Mesenchymal stem cell (in vitro differentiated cells and primary cell): ENCODE results near the gene VIT.

ENCODE experiments used
- DNase-seq: peaks from one replicate; pipeline ENCODE4 v3.0.0-alpha.2; 2013
- H2AFZ ChIP-seq: one replicate; pipeline ENCODE4 v1.6.1; 2013; ENCODE audit warnings: low read depth, mild to moderate bottlenecking, control low read depth, inconsistent platforms, low read length, moderate library complexity
- H2AK5ac ChIP-seq: 2 replicates; pipeline ENCODE4 v1.6.1; 2013; ENCODE audit warnings: low read length, moderate library complexity, mild to moderate bottlenecking, inconsistent platforms; ENCODE audit not compliant: severe bottlenecking
- H2BK120ac ChIP-seq: one replicate; pipeline ENCODE4 v1.6.1; 2013; ENCODE audit warnings: low read depth, mild to moderate bottlenecking, inconsistent platforms, low read length, moderate library complexity
- H2BK12ac ChIP-seq, 2 experiments: one replicate each; pipeline ENCODE4 v1.6.1; 2013; ENCODE audit warnings: inconsistent platforms in 2 of 2, low read length in 2 of 2, mild to moderate bottlenecking in 2 of 2, moderate library complexity in 2 of 2, control low read depth in 1 of 2
- H2BK15ac ChIP-seq: one replicate; pipeline ENCODE4 v1.6.1; 2013; ENCODE audit warnings: mild to moderate bottlenecking, low read depth, inconsistent platforms; ENCODE audit not compliant: poor library complexity, severe bottlenecking
- H2BK5ac ChIP-seq: 2 replicates; pipeline ENCODE4 v1.6.1; 2013; ENCODE audit warnings: low read depth, mild to moderate bottlenecking, low read length, control low read depth, inconsistent platforms; ENCODE audit not compliant: poor library complexity, severe bottlenecking
- H3K14ac ChIP-seq, 2 experiments: one replicate each; pipeline ENCODE4 v1.6.1; 2013; ENCODE audit warnings: inconsistent platforms in 2 of 2, low read length in 2 of 2, control low read depth in 1 of 2, mild to moderate bottlenecking in 1 of 2, moderate library complexity in 1 of 2
- H3K18ac ChIP-seq, 2 experiments: one replicate each; pipeline ENCODE4 v1.6.1; 2013; ENCODE audit warnings: inconsistent platforms in 2 of 2, low read length in 2 of 2, control low read depth in 1 of 2, low read depth in 1 of 2, mild to moderate bottlenecking in 1 of 2
- H3K23ac ChIP-seq, 2 experiments: one replicate each; pipeline ENCODE4 v1.6.1; 2013; ENCODE audit warnings: inconsistent platforms in 2 of 2, low read length in 2 of 2, mild to moderate bottlenecking in 2 of 2, moderate library complexity in 2 of 2, control low read depth in 1 of 2
- H3K27ac ChIP-seq: 2 replicates; pipeline ENCODE4 v1.5.1; 2013; ENCODE audit warnings: mild to moderate bottlenecking, moderate library complexity, low read length, control low read depth, inconsistent platforms; ENCODE audit not compliant: poor library complexity, severe bottlenecking
- H3K27me3 ChIP-seq, 2 experiments: 2 replicates each; pipeline versions ENCODE4 v1.6.1 to v1.7.0; 2013; ENCODE audit warnings: low read length in 2 of 2, mild to moderate bottlenecking in 2 of 2, moderate library complexity in 2 of 2, control low read depth in 1 of 2, inconsistent platforms in 1 of 2; ENCODE audit not compliant: control insufficient read depth in 1 of 2, insufficient read depth in 1 of 2
- H3K36me3 ChIP-seq, 2 experiments: 2 replicates each; pipeline versions ENCODE4 v1.6.1 to v1.7.0; 2013; ENCODE audit warnings: low read length in 2 of 2, control low read depth in 1 of 2, inconsistent platforms in 1 of 2, low read depth in 1 of 2, mild to moderate bottlenecking in 1 of 2; ENCODE audit not compliant: insufficient read depth in 2 of 2, control insufficient read depth in 1 of 2
- H3K4ac ChIP-seq, 2 experiments: one replicate each; pipeline ENCODE4 v1.6.1; 2013; ENCODE audit warnings: inconsistent platforms in 2 of 2, low read length in 2 of 2, mild to moderate bottlenecking in 2 of 2, moderate library complexity in 2 of 2, control low read depth in 1 of 2, low read depth in 1 of 2
- H3K4me1 ChIP-seq: 2 replicates; pipeline ENCODE4 v1.6.1; 2013; ENCODE audit warnings: low read depth, low read length, control low read depth; ENCODE audit not compliant: control insufficient read depth, insufficient read depth
- H3K4me2 ChIP-seq: 2 replicates; pipeline ENCODE4 v1.6.1; 2013; ENCODE audit warnings: low read length, mild to moderate bottlenecking, inconsistent platforms; ENCODE audit not compliant: poor library complexity, severe bottlenecking
- H3K4me3 ChIP-seq, 2 experiments: 2 replicates each; pipeline versions ENCODE4 v1.5.1 to v1.7.0; 2013; ENCODE audit warnings: low read length in 2 of 2, mild to moderate bottlenecking in 2 of 2, control low read depth in 1 of 2, low read depth in 1 of 2; ENCODE audit not compliant: insufficient read depth in 1 of 2
- H3K79me1 ChIP-seq: replicated peaks from 2 replicates; pipeline ENCODE4 v1.6.1; 2013; ENCODE audit warnings: mild to moderate bottlenecking, control low read depth, low read length, inconsistent platforms; ENCODE audit not compliant: poor library complexity, severe bottlenecking
- H3K9ac ChIP-seq: 2 replicates; pipeline ENCODE4 v1.7.0; 2013; ENCODE audit warnings: mild to moderate bottlenecking, low read length, moderate library complexity
- H3K9me3 ChIP-seq: 2 replicates; pipeline ENCODE4 v1.7.0; 2013; ENCODE audit warnings: mild to moderate bottlenecking, low read length; ENCODE audit not compliant: control insufficient read depth
- H4K8ac ChIP-seq: one replicate; pipeline ENCODE4 v1.6.1; 2013; ENCODE audit warnings: inconsistent platforms, mild to moderate bottlenecking, low read length, moderate library complexity
- H4K91ac ChIP-seq: one replicate; pipeline ENCODE4 v1.6.1; 2013; ENCODE audit warnings: mild to moderate bottlenecking, low read length, inconsistent platforms
- WGBS: methylation state at CpG from one replicate; pipeline ENCODE4 v1.1.7; 2013; ENCODE audit warnings: mixed read lengths; 5-methylcytosine and 5-hydroxymethylcytosine counted together

Gene VIT

GRCh38 chr2:36818542-36818941 lies 122.0 kb downstream of the VIT start:
- no peaks in the 10 kb centered on the region for H3K27me3 ChIP-seq
- whole genome bisulfite sequencing = 95% methylated on average over 2 of the region's 2 CpGs
- no peak overlapping the region for H2AFZ ChIP-seq

DNA sequence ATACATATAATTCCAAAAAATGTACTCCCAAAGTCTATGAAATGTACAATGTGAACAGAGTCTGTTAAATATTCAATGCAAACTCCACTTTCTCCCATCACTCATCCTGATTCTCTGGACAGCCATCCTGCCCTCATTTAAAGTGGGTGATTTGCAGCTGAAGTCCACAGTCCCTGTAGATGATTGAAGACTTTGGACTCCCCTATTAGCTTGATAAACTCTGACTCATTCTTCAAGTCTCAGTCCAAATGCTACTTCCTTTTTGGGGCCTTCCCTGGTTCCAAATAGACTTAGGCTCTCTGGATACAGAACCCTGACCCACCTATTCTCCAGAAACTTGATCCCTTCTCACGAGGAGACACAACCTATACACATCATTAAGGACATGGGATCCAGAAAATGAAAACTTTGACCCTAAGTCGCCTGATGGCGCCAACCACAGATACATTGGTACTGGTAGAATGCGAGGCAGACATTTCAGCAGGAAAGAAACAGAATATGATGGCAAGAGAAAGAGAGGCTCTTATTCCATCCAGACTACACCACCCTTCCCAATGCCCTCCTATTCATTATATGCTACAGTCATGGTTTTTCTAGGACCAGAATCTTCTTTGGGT lies 122.7 kb downstream of the VIT start:
- WGBS = 88% methylated on average over 4 of the region's 4 CpGs
- no peak overlapping the region for H2BK120ac ChIP-seq
- no peak overlapping the region for H3K18ac ChIP-seq
- H4K8ac ChIP-seq = no peak overlapping the region
- H3K9me3 ChIP-seq = no peaks in the 10 kb centered on the region
- no peak overlapping the region for H2AFZ ChIP-seq
- H3K23ac ChIP-seq = no peak overlapping the region
- H3K9ac ChIP-seq = no peak overlapping the region
- no peak overlapping the region for H3K4me2 ChIP-seq
- no peak overlapping the region for H3K4me3 ChIP-seq
- H2BK15ac ChIP-seq = no peak overlapping the region
- no peak overlapping the region for H3K14ac ChIP-seq
- H2AK5ac ChIP-seq = no peak overlapping the region
- peaks cover 0 to under 1% of the 10 kb centered on the region in 2 experiments for H3K27me3 ChIP-seq
- no peak overlapping the region for H3K4ac ChIP-seq
- H2BK12ac ChIP-seq = no peak overlapping the region
- H3K79me1 ChIP-seq = no peaks in the 10 kb centered on the region
- no peak overlapping the region for H2BK5ac ChIP-seq
- peaks cover 2% of the 10 kb centered on the region for H3K4me1 ChIP-seq
- H3K27ac ChIP-seq = no peak overlapping the region
- DNase-seq = no peak
- H3K36me3 ChIP-seq = no peaks in the 10 kb centered on the region
- H4K91ac ChIP-seq = no peak overlapping the region

More at GRCh38 chr2:36818542-36818941, 122.0 kb downstream of the VIT start:
- no peak for DNase-seq
- no peaks in the 10 kb centered on the region for H3K9me3 ChIP-seq
- H2BK12ac ChIP-seq = no peak overlapping the region
- no peak overlapping the region for H3K23ac ChIP-seq
- H3K9ac ChIP-seq = no peak overlapping the region
- no peak overlapping the region for H3K18ac ChIP-seq
- H3K4me3 ChIP-seq = no peak overlapping the region
- H2BK5ac ChIP-seq = no peak overlapping the region
- no peaks in the 10 kb centered on the region for H3K36me3 ChIP-seq
- H3K79me1 ChIP-seq = no peaks in the 10 kb centered on the region
- no peak overlapping the region for H3K4ac ChIP-seq
- no peak overlapping the region for H2BK120ac ChIP-seq
- H3K14ac ChIP-seq = no peak overlapping the region
- no peak overlapping the region for H2AK5ac ChIP-seq
- H4K91ac ChIP-seq = no peak overlapping the region
- H3K4me2 ChIP-seq = no peak overlapping the region
- peaks cover 2% of the 10 kb centered on the region for H3K4me1 ChIP-seq
- no peak overlapping the region for H4K8ac ChIP-seq
- H3K27ac ChIP-seq = no peak overlapping the region
- no peak overlapping the region for H2BK15ac ChIP-seq

- no peak overlapping the region for H4K91ac ChIP-seq
- H3K14ac ChIP-seq = no peak overlapping the region
- no peak overlapping the region for H4K8ac ChIP-seq
- peaks cover 0 to 4% of the 10 kb centered on the region in 2 experiments for H3K27me3 ChIP-seq
- no peak overlapping the region for H2BK15ac ChIP-seq
- no peak overlapping the region for H2BK5ac ChIP-seq
- H2BK120ac ChIP-seq = no peak overlapping the region
- H2BK12ac ChIP-seq = no peak overlapping the region
- no peak overlapping the region for H3K27ac ChIP-seq
- no peak overlapping the region for H3K4me3 ChIP-seq
- H3K36me3 ChIP-seq = no peaks in the 10 kb centered on the region
- no peak overlapping the region for H3K4me2 ChIP-seq
- H3K4ac ChIP-seq = no peak overlapping the region
- H3K23ac ChIP-seq = no peak overlapping the region
- H3K9me3 ChIP-seq = no peaks in the 10 kb centered on the region
- no peak overlapping the region for H2AFZ ChIP-seq
- no peak for DNase-seq
- no peak overlapping the region for H3K9ac ChIP-seq
- H3K4me1 ChIP-seq = peaks cover 2% of the 10 kb centered on the region
- no peaks in the 10 kb centered on the region for H3K79me1 ChIP-seq
- H2AK5ac ChIP-seq = no peak overlapping the region
- H3K18ac ChIP-seq = no peak overlapping the region
- 93% methylated on average over 6 of the region's 7 CpGs for WGBS
Measured at GRCh38 chr2:36820942-36821605, 124.6 kb downstream of the VIT start.

GRCh38 chr2:36823862-36824261 lies 127.4 kb downstream of the VIT start:
- Histone ChIP-seq H3K4ac (no peak overlapping the region), H3K36me3 (no peaks in the 10 kb centered on the region), H2AFZ (no peak overlapping the region), H3K9ac (no peak overlapping the region), H3K27me3 (peaks cover 0 to 4% of the 10 kb centered on the region in 2 experiments), H3K14ac (no peak overlapping the region), H3K4me1 (peaks cover 2% of the 10 kb centered on the region), H2BK15ac (no peak overlapping the region), H2BK5ac (no peak overlapping the region), H4K8ac (no peak overlapping the region), H3K18ac (no peak overlapping the region), H3K9me3 (no peaks in the 10 kb centered on the region), H3K23ac (no peak overlapping the region), H2BK120ac (no peak overlapping the region), H3K4me3 (no peak overlapping the region), H4K91ac (no peak overlapping the region), H2AK5ac (no peak overlapping the region), H3K4me2 (no peak overlapping the region), H3K79me1 (no peaks in the 10 kb centered on the region), H3K27ac (no peak overlapping the region), H2BK12ac (no peak overlapping the region)
- no peak for DNase-seq
- WGBS = 90% methylated on average over 10 of the region's 10 CpGs
